Muscle of back (tissue), 11 donors: ENCODE data around the gene TGFBR2. TPM values are rescaled to one million over a fixed set of nuclear protein-coding genes. Genes with fewer than 3 reads are reported as not detected.

Experiments
- DNase-seq, 3 donors: peaks; one replicate each; pipeline versions ENCODE4 v3.0.0 to v3.0.0-alpha.2; 2013
- polyA plus RNA-seq, 10 donors: library from polyadenylated mRNA; unstranded; fragments of 120-200 nt; gene quantifications; one replicate each; pipeline ENCODE4 v1.2.1, GENCODE V29; 2013; ENCODE audit not compliant: insufficient read length in 10 of 10

The TGFBR2 gene
- polyA plus RNA-seq, 10 donors = 69.1 to 104 (median 80.8) TPM

GRCh38 chr3:30633718-30634117 is 27.3 kb downstream of the TGFBR2 start:
- no peak for DNase-seq

GRCh38 chr3:30634761-30635735 is 28.6 kb downstream of the TGFBR2 start:
- DNase-seq = peak in 1 of 3 donors; percentile 43

- no peak for DNase-seq
Measured at GRCh38 chr3:30637310-30638219, 31.2 kb downstream of the TGFBR2 start.

- DNase-seq = peak in 1 of 3 donors; percentile 69
Measured at GRCh38 chr3:30638685-30639412, 32.4 kb downstream of the TGFBR2 start.

- no peak for DNase-seq
Measured at GRCh38 chr3:30639937-30640336, 33.5 kb downstream of the TGFBR2 start.

GRCh38 chr3:30640851-30641250 is 34.5 kb downstream of the TGFBR2 start:
- DNase-seq = no peak

- DNase-seq = no peak
Measured at GRCh38 chr3:30641416-30642251, 35.2 kb downstream of the TGFBR2 start.

GRCh38 chr3:30642849-30643361 is 36.5 kb downstream of the TGFBR2 start:
- DNase-seq = no peak

GRCh38 chr3:30643763-30644462 is 37.5 kb downstream of the TGFBR2 start:
- no peak for DNase-seq

- peak; percentile 61 to 78 (median 66) for DNase-seq
Measured at GRCh38 chr3:30644615-30645014, 38.2 kb downstream of the TGFBR2 start.

GRCh38 chr3:30645077-30645476 is 38.7 kb downstream of the TGFBR2 start:
- DNase-seq = no peak

GRCh38 chr3:30646181-30646876 is 39.9 kb downstream of the TGFBR2 start:
- DNase-seq = no peak

GRCh38 chr3:30646961-30647752 is 40.8 kb downstream of the TGFBR2 start:
- no peak for DNase-seq

GRCh38 chr3:30648670-30649357 is 42.4 kb downstream of the TGFBR2 start:
- no peak for DNase-seq

GRCh38 chr3:30649572-30650318 is 43.3 kb downstream of the TGFBR2 start:
- no peak for DNase-seq

- DNase-seq = no peak
Measured at GRCh38 chr3:30650348-30650995, 44.1 kb downstream of the TGFBR2 start.
